BJ (cell line): Measurements from ENCODE around the gene CCDC91. TPM values are rescaled to one million over a fixed set of nuclear protein-coding genes. Genes with fewer than 3 reads are reported as not detected.

Experiments
- CTCF ChIA-PET: fragments of 350-600 bp; formaldehyde crosslinking; extraction: SDS; loops from one replicate; lab custom pipeline; 2021; ENCODE audit warnings: antibody characterized with exemption, inconsistent platforms; lab: Yijun Ruan, JAX
- POLR2A ChIA-PET: fragments of 300-600 bp; sonication (Branson Sonifier 250); formaldehyde crosslinking; extraction: SDS; loops from one replicate; lab custom pipeline; 2021; ENCODE audit warnings: antibody characterized with exemption; lab: Charles Lee
- DNase-seq: peaks from one replicate; pipeline ENCODE4 v3.0.0-alpha.2; 2011; ENCODE audit warnings: low read depth
- H3K27me3 ChIP-seq: 2 replicates; pipeline ENCODE4 v1.6.0; 2011; ENCODE audit warnings: low read length; ENCODE audit not compliant: control insufficient read depth, insufficient read depth
- H3K36me3 ChIP-seq: 2 replicates; pipeline ENCODE4 v1.5.1; 2011; ENCODE audit warnings: low read length; ENCODE audit not compliant: control insufficient read depth, insufficient read depth
- H3K4me3 ChIP-seq: 2 replicates; pipeline ENCODE4 v1.5.1; 2011; ENCODE audit warnings: low read depth, mild to moderate bottlenecking, control low read depth, low read length
- CTCF ChIP-seq: IDR thresholded peaks from 2 replicates; pipeline ENCODE4 v1.5.1; 2011; ENCODE audit warnings: low read depth, mild to moderate bottlenecking, control low read depth, inconsistent platforms, low read length, moderate library complexity; ENCODE audit not compliant: insufficient read depth
- polyA plus RNA-seq: library from polyadenylated mRNA; depleted of rRNA; stranded (reverse); fragments of >200 nt; gene quantifications from 2 replicates; pipeline ENCODE4 v1.2.3, GENCODE V29; 2011

The CCDC91 gene
- polyA plus RNA-seq, 1 experiment = 11.9 TPM

- Histone ChIP-seq H3K4me3 (no peak overlapping the region), H3K36me3 (no peaks in the 10 kb centered on the region), H3K27me3 (no peaks in the 10 kb centered on the region)
- ChIA-PET POLR2A (interaction anchor here (0.6 kb wide), 1 partner anchor 309 kb away, joined by 6 read pairs; no protein-coding TSS in a partner anchor), CTCF (no interaction called here)
- no peak for TF ChIP-seq CTCF
- no peak for DNase-seq
Observed at GRCh38 chr12:28227251-28227650, 37.0 kb downstream of the CCDC91 start.

- CTCF ChIA-PET = no interaction called here
- POLR2A ChIA-PET = no interaction called here
- no peaks in the 10 kb centered on the region for H3K36me3 ChIP-seq
- no peak for TF ChIP-seq CTCF
- no peak overlapping the region for H3K4me3 ChIP-seq
- no peak for DNase-seq
- no peaks in the 10 kb centered on the region for H3K27me3 ChIP-seq
Observed at GRCh38 chr12:28231248-28231647, 41.0 kb downstream of the CCDC91 start.

GRCh38 chr12:28232211-28232928, 42.1 kb downstream of the CCDC91 start:
- H3K27me3 ChIP-seq = no peaks in the 10 kb centered on the region
- H3K36me3 ChIP-seq = no peaks in the 10 kb centered on the region
- H3K4me3 ChIP-seq = no peak overlapping the region
- no peak for TF ChIP-seq CTCF
- ChIA-PET POLR2A (no interaction called here), CTCF (interaction anchor here (0.8 kb wide), 1 partner anchor 640 kb away, joined by 3 read pairs; no protein-coding TSS in a partner anchor)
- no peak for DNase-seq

GRCh38 chr12:28234444-28234843, 44.2 kb downstream of the CCDC91 start:
- Histone ChIP-seq H3K4me3 (no peak overlapping the region), H3K36me3 (no peaks in the 10 kb centered on the region), H3K27me3 (no peaks in the 10 kb centered on the region)
- CTCF ChIA-PET = no interaction called here
- no peak for DNase-seq
- TF ChIP-seq CTCF = no peak
- POLR2A ChIA-PET = interaction anchor here (0.5 kb wide), 1 partner anchor 219 kb away, joined by 3 read pairs; no protein-coding TSS in a partner anchor

DNA sequence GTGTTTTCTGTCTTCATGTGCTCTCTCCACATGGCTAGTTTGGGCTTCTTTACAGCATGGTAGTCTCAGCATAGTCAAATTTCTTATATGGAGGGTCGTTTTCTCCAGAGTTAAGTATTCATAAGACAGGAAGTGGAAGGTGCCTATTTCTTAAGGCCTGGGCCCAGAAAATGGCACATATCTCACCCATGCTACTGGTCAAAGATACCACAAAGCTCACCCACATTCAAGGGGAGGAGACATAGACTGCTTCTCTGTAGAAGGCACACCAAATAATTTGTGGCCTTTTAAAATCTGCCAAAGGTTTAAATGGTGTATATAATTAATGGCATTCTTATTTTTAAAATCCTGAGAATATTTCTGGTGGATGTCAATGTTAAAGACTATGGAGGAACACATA, 44.8 kb downstream of the CCDC91 start:
- CTCF ChIA-PET = interaction anchor here (0.7 kb wide), 1 partner anchor 59 kb away, joined by 4 read pairs; no protein-coding TSS in a partner anchor
- Histone ChIP-seq H3K36me3 (no peaks in the 10 kb centered on the region), H3K27me3 (no peaks in the 10 kb centered on the region), H3K4me3 (no peak overlapping the region)
- POLR2A ChIA-PET = no interaction called here
- no peak for TF ChIP-seq CTCF
- DNase-seq = no peak
